HCT116 (cell line): ENCODE data around the gene FHDC1.

ENCODE experiments used
- EZH2 ChIP-seq: fragments of 200-600 bp; sonication (generic); IDR thresholded peaks from 2 replicates; pipeline ENCODE4 v1.6.1; 2017; ENCODE audit warnings: antibody characterized with exemption, mixed run types
- EZH2phosphoT487 ChIP-seq: fragments of 200-600 bp; IDR thresholded peaks from 2 replicates; pipeline ENCODE4 v1.6.1; 2018; ENCODE audit warnings: antibody characterized with exemption, borderline replicate concordance
- POLR2A ChIP-seq: IDR thresholded peaks from 2 replicates; pipeline ENCODE4 v1.7.0; 2011; ENCODE audit warnings: borderline replicate concordance; ENCODE audit not compliant: insufficient read depth, insufficient read length; ENCODE audit errors: extremely low read depth
- POLR2AphosphoS5 ChIP-seq: IDR thresholded peaks from 2 replicates; pipeline ENCODE4 v1.6.1; 2011; ENCODE audit warnings: mild to moderate bottlenecking, low read depth, low read length, moderate library complexity
- SP1 ChIP-seq: IDR thresholded peaks from 2 replicates; pipeline ENCODE4 v1.6.1; 2012; ENCODE audit warnings: low read depth
- SRF ChIP-seq: IDR thresholded peaks from 2 replicates; pipeline ENCODE4 v1.6.1; 2012; ENCODE audit warnings: low read depth
- YY1 ChIP-seq: IDR thresholded peaks from 2 replicates; pipeline ENCODE4 v1.6.1; 2011; ENCODE audit warnings: low read length, low read depth, moderate library complexity, mild to moderate bottlenecking; ENCODE audit not compliant: insufficient replicate concordance; ENCODE audit errors: extremely low read depth
- ZNF274 ChIP-seq: fragments of 200-500 bp; sonication (Bioruptor generic); IDR thresholded peaks from 2 replicates; pipeline ENCODE4 v1.6.1; 2014; ENCODE audit warnings: mild to moderate bottlenecking, low read depth, low read length, inconsistent platforms
- TF ChIP-seq, protein P1 (sequence below), 3 experiments: fragments of 200-600 bp in 1 of 3; sonication (generic) in 1 of 3; IDR thresholded peaks in 2 of 3; conservative IDR thresholded peaks in 1 of 3; 2 replicates each; pipeline ENCODE4 v1.5.1; 2012 to 2017; ENCODE audit warnings: low read depth in 2 of 3, low read length in 2 of 3, antibody characterized with exemption in 1 of 3, borderline replicate concordance in 1 of 3, control low read depth in 1 of 3, mild to moderate bottlenecking in 1 of 3, mixed read lengths in 1 of 3, mixed run types in 1 of 3, moderate library complexity in 1 of 3; ENCODE audit not compliant: insufficient read depth in 1 of 3
- TF ChIP-seq, protein P2 (sequence below): IDR thresholded peaks from 2 replicates; pipeline ENCODE4 v1.6.1; 2012; ENCODE audit warnings: low read depth
- TF ChIP-seq, protein P3 (sequence below): IDR thresholded peaks from 2 replicates; pipeline ENCODE4 v1.6.1; 2012

DNA sequence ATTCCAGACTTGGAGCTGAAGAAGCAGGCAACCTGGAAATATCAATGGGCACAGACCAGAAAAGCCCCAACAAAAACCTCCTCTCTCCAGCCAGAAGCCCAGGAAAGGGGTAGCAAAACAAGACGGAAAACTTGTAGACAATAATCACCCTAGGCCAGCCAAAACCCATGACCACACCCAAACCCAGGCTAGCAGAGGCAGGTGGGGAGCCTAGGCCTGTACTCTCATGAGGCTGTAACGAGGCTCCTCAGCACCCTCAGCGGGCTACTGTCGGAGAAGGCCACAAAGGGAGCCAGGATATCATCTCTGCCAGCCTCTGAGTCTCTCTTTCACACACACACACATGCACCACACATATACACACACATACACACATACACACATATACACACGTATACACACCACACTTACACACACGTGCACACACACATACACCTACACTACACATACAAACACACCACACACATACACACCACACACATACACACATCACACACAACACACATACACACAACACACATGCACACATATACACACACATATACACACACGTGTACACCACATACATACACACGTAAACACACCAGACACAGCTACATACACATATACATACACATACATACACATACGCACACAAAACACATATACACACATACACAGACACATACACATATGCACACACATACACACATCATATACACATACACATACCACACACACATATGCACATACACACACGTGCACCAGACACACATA is 90.6 kb downstream of the FHDC1 start:
- no peak for TF ChIP-seq POLR2AphosphoS5
- TF ChIP-seq, protein P1, sequence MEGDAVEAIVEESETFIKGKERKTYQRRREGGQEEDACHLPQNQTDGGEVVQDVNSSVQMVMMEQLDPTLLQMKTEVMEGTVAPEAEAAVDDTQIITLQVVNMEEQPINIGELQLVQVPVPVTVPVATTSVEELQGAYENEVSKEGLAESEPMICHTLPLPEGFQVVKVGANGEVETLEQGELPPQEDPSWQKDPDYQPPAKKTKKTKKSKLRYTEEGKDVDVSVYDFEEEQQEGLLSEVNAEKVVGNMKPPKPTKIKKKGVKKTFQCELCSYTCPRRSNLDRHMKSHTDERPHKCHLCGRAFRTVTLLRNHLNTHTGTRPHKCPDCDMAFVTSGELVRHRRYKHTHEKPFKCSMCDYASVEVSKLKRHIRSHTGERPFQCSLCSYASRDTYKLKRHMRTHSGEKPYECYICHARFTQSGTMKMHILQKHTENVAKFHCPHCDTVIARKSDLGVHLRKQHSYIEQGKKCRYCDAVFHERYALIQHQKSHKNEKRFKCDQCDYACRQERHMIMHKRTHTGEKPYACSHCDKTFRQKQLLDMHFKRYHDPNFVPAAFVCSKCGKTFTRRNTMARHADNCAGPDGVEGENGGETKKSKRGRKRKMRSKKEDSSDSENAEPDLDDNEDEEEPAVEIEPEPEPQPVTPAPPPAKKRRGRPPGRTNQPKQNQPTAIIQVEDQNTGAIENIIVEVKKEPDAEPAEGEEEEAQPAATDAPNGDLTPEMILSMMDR (IDR thresholded peaks at IDR 0.05 in 2 of 3, conservative IDR thresholded peaks at IDR 0.05 in 1 of 3; ENCODE audit: borderline replicate concordance in 1 of 3, insufficient read depth in 1 of 3, low read depth in 2 of 3, low read length in 2 of 3) = no peak
- TF ChIP-seq, protein P2, sequence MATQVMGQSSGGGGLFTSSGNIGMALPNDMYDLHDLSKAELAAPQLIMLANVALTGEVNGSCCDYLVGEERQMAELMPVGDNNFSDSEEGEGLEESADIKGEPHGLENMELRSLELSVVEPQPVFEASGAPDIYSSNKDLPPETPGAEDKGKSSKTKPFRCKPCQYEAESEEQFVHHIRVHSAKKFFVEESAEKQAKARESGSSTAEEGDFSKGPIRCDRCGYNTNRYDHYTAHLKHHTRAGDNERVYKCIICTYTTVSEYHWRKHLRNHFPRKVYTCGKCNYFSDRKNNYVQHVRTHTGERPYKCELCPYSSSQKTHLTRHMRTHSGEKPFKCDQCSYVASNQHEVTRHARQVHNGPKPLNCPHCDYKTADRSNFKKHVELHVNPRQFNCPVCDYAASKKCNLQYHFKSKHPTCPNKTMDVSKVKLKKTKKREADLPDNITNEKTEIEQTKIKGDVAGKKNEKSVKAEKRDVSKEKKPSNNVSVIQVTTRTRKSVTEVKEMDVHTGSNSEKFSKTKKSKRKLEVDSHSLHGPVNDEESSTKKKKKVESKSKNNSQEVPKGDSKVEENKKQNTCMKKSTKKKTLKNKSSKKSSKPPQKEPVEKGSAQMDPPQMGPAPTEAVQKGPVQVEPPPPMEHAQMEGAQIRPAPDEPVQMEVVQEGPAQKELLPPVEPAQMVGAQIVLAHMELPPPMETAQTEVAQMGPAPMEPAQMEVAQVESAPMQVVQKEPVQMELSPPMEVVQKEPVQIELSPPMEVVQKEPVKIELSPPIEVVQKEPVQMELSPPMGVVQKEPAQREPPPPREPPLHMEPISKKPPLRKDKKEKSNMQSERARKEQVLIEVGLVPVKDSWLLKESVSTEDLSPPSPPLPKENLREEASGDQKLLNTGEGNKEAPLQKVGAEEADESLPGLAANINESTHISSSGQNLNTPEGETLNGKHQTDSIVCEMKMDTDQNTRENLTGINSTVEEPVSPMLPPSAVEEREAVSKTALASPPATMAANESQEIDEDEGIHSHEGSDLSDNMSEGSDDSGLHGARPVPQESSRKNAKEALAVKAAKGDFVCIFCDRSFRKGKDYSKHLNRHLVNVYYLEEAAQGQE = no peak
- TF ChIP-seq, protein P3, sequence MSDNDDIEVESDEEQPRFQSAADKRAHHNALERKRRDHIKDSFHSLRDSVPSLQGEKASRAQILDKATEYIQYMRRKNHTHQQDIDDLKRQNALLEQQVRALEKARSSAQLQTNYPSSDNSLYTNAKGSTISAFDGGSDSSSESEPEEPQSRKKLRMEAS = no peak
- TF ChIP-seq ZNF274 = no peak
- TF ChIP-seq EZH2 = no peak
- TF ChIP-seq SRF = no peak
- TF ChIP-seq EZH2phosphoT487 = no peak
- TF ChIP-seq POLR2A = no peak
- TF ChIP-seq SP1 = no peak
- TF ChIP-seq YY1 = no peak
